Muscle layer of duodenum (tissue), 2 donors: ENCODE data around the gene PKP4.

Experiments used
- H3K27ac ChIP-seq: one replicate; pipeline ENCODE4 v1.7.0; 2013; ENCODE audit warnings: mild to moderate bottlenecking, low read length
- H3K27me3 ChIP-seq: one replicate; pipeline ENCODE4 v1.7.0; 2013; ENCODE audit warnings: low read depth, mild to moderate bottlenecking, control low read depth, low read length
- H3K36me3 ChIP-seq, 2 donors: one replicate each; pipeline ENCODE4 v1.7.0; 2013; ENCODE audit warnings: low read length in 2 of 2, control low read depth in 1 of 2, mild to moderate bottlenecking in 1 of 2; ENCODE audit not compliant: insufficient read depth in 2 of 2, control insufficient read depth in 1 of 2
- H3K4me1 ChIP-seq, 2 donors: one replicate each; pipeline ENCODE4 v1.7.0; 2013; ENCODE audit warnings: low read length in 2 of 2, mild to moderate bottlenecking in 2 of 2, control low read depth in 1 of 2, moderate library complexity in 1 of 2; ENCODE audit not compliant: insufficient read depth in 2 of 2, control insufficient read depth in 1 of 2
- H3K4me3 ChIP-seq, 2 donors: one replicate each; pipeline ENCODE4 v1.7.0; 2013; ENCODE audit warnings: low read length in 2 of 2, low read depth in 1 of 2, mild to moderate bottlenecking in 1 of 2
- H3K9me3 ChIP-seq, 2 donors: one replicate each; pipeline ENCODE4 v1.7.0; 2013; ENCODE audit warnings: low read length in 2 of 2, control low read depth in 1 of 2, mild to moderate bottlenecking in 1 of 2; ENCODE audit not compliant: control insufficient read depth in 1 of 2
- donor health status: healthy.

Gene PKP4

GRCh38 chr2:158716921-158717320 lies 260.2 kb downstream of the PKP4 start:
- Histone ChIP-seq H3K36me3 (no peaks in the 10 kb centered on the region), H3K27ac (no peak overlapping the region), H3K4me3 (no peak overlapping the region), H3K4me1 (no peaks in the 10 kb centered on the region), H3K27me3 (no peaks in the 10 kb centered on the region), H3K9me3 (peaks cover 0 to 3% of the 10 kb centered on the region in 2 donors)

- H3K27ac ChIP-seq = no peak overlapping the region
- H3K4me1 ChIP-seq = no peaks in the 10 kb centered on the region
- H3K36me3 ChIP-seq = no peaks in the 10 kb centered on the region
- H3K4me3 ChIP-seq = no peak overlapping the region
- no peaks in the 10 kb centered on the region for H3K27me3 ChIP-seq
- H3K9me3 ChIP-seq = peaks cover 0 to 3% of the 10 kb centered on the region in 2 donors
Measured at GRCh38 chr2:158717366-158718195, 260.8 kb downstream of the PKP4 start.

- no peak overlapping the region for H3K4me3 ChIP-seq
- no peaks in the 10 kb centered on the region for H3K36me3 ChIP-seq
- no peaks in the 10 kb centered on the region for H3K4me1 ChIP-seq
- H3K27ac ChIP-seq = no peak overlapping the region
- H3K27me3 ChIP-seq = no peaks in the 10 kb centered on the region
- H3K9me3 ChIP-seq = peaks cover 0 to under 1% of the 10 kb centered on the region in 2 donors
Measured at GRCh38 chr2:158718196-158718585, 261.4 kb downstream of the PKP4 start.

GRCh38 chr2:158718851-158719250 lies 262.1 kb downstream of the PKP4 start:
- no peaks in the 10 kb centered on the region for H3K4me1 ChIP-seq
- H3K27me3 ChIP-seq = no peaks in the 10 kb centered on the region
- no peaks in the 10 kb centered on the region for H3K36me3 ChIP-seq
- H3K27ac ChIP-seq = no peak overlapping the region
- H3K9me3 ChIP-seq = no peaks in the 10 kb centered on the region
- H3K4me3 ChIP-seq = no peak overlapping the region

GRCh38 chr2:158719403-158719802 lies 262.7 kb downstream of the PKP4 start:
- no peaks in the 10 kb centered on the region for H3K4me1 ChIP-seq

GRCh38 chr2:158722266-158723105 lies 265.7 kb downstream of the PKP4 start:
- Histone ChIP-seq H3K36me3 (no peaks in the 10 kb centered on the region), H3K4me1 (no peaks in the 10 kb centered on the region), H3K27me3 (no peaks in the 10 kb centered on the region), H3K27ac (no peak overlapping the region), H3K4me3 (no peak overlapping the region), H3K9me3 (no peaks in the 10 kb centered on the region)

More at GRCh38 chr2:158719403-158719802, 262.7 kb downstream of the PKP4 start:
- Histone ChIP-seq H3K27ac (no peak overlapping the region), H3K4me3 (no peak overlapping the region), H3K9me3 (no peaks in the 10 kb centered on the region), H3K27me3 (no peaks in the 10 kb centered on the region), H3K36me3 (no peaks in the 10 kb centered on the region)

GRCh38 chr2:158723181-158723838 lies 266.6 kb downstream of the PKP4 start:
- no peak overlapping the region for H3K27ac ChIP-seq
- no peaks in the 10 kb centered on the region for H3K9me3 ChIP-seq
- H3K27me3 ChIP-seq = no peaks in the 10 kb centered on the region
- H3K4me1 ChIP-seq = no peaks in the 10 kb centered on the region
- H3K4me3 ChIP-seq = no peak overlapping the region
- no peaks in the 10 kb centered on the region for H3K36me3 ChIP-seq

GRCh38 chr2:158723921-158724802 lies 267.4 kb downstream of the PKP4 start:
- H3K4me1 ChIP-seq = no peaks in the 10 kb centered on the region
- no peaks in the 10 kb centered on the region for H3K9me3 ChIP-seq
- H3K36me3 ChIP-seq = no peaks in the 10 kb centered on the region
- H3K27ac ChIP-seq = no peak overlapping the region
- peak overlapping the region in 1 of 2 donors; percentile 7 for H3K4me3 ChIP-seq
- no peaks in the 10 kb centered on the region for H3K27me3 ChIP-seq

- H3K4me3 ChIP-seq = peak overlapping the region in 1 of 2 donors; percentile 7
- H3K4me1 ChIP-seq = no peaks in the 10 kb centered on the region
- no peaks in the 10 kb centered on the region for H3K36me3 ChIP-seq
- no peaks in the 10 kb centered on the region for H3K27me3 ChIP-seq
- no peak overlapping the region for H3K27ac ChIP-seq
- no peaks in the 10 kb centered on the region for H3K9me3 ChIP-seq
Measured at GRCh38 chr2:158724803-158725381, 268.1 kb downstream of the PKP4 start.

GRCh38 chr2:158725441-158725891 lies 268.7 kb downstream of the PKP4 start:
- no peak overlapping the region for H3K4me3 ChIP-seq
- H3K4me1 ChIP-seq = no peaks in the 10 kb centered on the region
- H3K36me3 ChIP-seq = no peaks in the 10 kb centered on the region
- no peaks in the 10 kb centered on the region for H3K27me3 ChIP-seq
- no peaks in the 10 kb centered on the region for H3K9me3 ChIP-seq
- no peak overlapping the region for H3K27ac ChIP-seq
